Endothelial cell (in vitro differentiated cells): Measurements from ENCODE around the gene PDXDC1. TPM values are rescaled to one million over a fixed set of nuclear protein-coding genes. Genes with fewer than 3 reads are reported as not detected.
"Not testable (repeated sequence)": the region's sequence is repeated elsewhere in the genome, so short reads cannot be mapped to it uniquely, and the experiment has no call there.

ENCODE experiments used
- DNase-seq: peaks from one replicate; pipeline ENCODE4 v3.0.0; 2021; ENCODE audit warnings: low spot score
- H3K27ac Mint-ChIP-seq: one replicate; pipeline ENCODE4 v1.8.0; 2021; ENCODE audit warnings: mixed read lengths, inconsistent platforms; ENCODE audit not compliant: unreplicated experiment
- H3K27me3 Mint-ChIP-seq: one replicate; pipeline ENCODE4 v1.8.0; 2021; ENCODE audit warnings: mild to moderate bottlenecking, moderate library complexity, mixed read lengths, inconsistent platforms; ENCODE audit not compliant: unreplicated experiment
- H3K36me3 Mint-ChIP-seq: one replicate; pipeline ENCODE4 v1.8.0; 2021; ENCODE audit warnings: mild to moderate bottlenecking, low read depth, mixed read lengths, inconsistent platforms; ENCODE audit not compliant: unreplicated experiment
- H3K4me1 Mint-ChIP-seq: one replicate; pipeline ENCODE4 v1.8.0; 2021; ENCODE audit warnings: mild to moderate bottlenecking, mixed read lengths, inconsistent platforms; ENCODE audit not compliant: unreplicated experiment
- H3K4me3 Mint-ChIP-seq: one replicate; pipeline ENCODE4 v1.8.0; 2021; ENCODE audit warnings: mild to moderate bottlenecking, mixed read lengths, inconsistent platforms; ENCODE audit not compliant: unreplicated experiment
- H3K9me3 Mint-ChIP-seq: one replicate; pipeline ENCODE4 v1.8.0; 2021; ENCODE audit warnings: mixed read lengths, inconsistent platforms; ENCODE audit not compliant: unreplicated experiment
- total RNA-seq: library from RNA; stranded (reverse); fragmentation: NEBNext Ultra II Directional; extraction: Animal tissue kit (Norgen Biotek cat#: 25700); gene quantifications from one replicate; pipeline ENCODE4 v1.2.1, GENCODE V29; 2021; ENCODE audit not compliant: unreplicated experiment

PDXDC1 gene
- total RNA-seq, 1 donor from 2014 or later = 54.8 TPM

DNA sequence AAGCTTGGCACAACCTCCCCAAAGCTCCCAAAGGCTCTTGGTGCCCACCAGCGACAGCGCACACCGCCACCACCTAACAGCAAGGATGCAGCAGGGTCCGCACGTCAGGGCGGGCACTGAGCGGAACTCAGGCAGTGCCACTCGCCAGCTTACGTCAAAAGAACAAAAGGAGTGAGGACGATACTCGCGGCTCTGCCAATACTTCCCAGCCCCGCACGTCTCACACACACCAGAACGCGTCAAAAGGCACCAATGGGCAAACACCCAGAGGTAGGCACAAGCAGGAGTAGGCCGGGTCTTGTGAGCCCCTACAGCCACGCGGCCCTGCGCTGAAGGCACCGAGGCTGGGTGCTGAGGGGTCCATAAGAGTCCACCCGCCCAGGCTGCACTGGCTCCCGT lies 171.4 kb downstream of the PDXDC1 start:
- not testable (repeated sequence) for H3K9me3 Mint-ChIP-seq, H3K27ac Mint-ChIP-seq, H3K36me3 Mint-ChIP-seq, H3K4me1 Mint-ChIP-seq, DNase-seq, H3K4me3 Mint-ChIP-seq, H3K27me3 Mint-ChIP-seq

DNA sequence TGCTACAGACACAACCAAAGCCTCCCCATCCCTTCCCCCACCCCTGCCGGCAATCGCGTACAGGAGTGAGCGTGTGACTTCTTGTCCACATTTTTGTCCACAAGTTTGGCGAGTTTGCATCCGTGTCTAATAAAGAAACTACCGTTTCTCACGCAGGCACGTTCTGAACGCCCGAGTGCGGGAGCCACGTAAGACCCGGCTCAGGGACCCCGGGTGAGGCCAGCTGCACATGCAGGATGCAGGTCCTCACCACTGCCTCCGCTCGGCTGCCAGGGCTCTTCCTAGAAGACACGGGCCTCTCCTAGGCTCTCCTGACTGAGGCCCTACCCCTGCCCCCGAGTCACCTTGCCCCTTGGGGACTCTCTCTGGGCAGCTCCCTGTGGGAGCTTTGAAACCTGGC lies 174.0 kb downstream of the PDXDC1 start:
- DNase-seq, H3K36me3 Mint-ChIP-seq, H3K9me3 Mint-ChIP-seq, H3K27me3 Mint-ChIP-seq, H3K4me1 Mint-ChIP-seq, H3K4me3 Mint-ChIP-seq, H3K27ac Mint-ChIP-seq: not testable (repeated sequence)

DNA sequence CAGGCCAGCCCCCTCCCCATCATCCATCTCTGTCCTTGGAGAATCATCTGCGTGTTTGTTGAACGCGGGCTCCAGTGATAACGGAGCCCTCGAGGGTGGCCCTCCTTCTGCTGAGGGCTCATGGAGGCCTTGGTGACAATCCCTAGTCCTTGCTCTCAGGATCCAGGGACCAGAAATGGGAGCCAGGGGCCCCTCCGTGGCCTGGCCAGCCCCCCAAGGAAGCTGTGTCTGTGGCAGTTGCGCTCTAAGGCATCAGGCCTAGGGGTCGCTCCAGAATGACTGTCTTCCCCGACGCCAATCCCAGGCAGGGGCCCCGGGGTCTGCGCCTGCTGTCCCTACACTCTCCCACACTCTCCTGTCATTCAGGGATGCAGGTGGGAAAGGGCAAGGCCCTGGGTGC lies 174.4 kb downstream of the PDXDC1 start:
- H3K9me3 Mint-ChIP-seq, H3K4me3 Mint-ChIP-seq, DNase-seq, H3K36me3 Mint-ChIP-seq, H3K27ac Mint-ChIP-seq, H3K27me3 Mint-ChIP-seq, H3K4me1 Mint-ChIP-seq: not testable (repeated sequence)

DNA sequence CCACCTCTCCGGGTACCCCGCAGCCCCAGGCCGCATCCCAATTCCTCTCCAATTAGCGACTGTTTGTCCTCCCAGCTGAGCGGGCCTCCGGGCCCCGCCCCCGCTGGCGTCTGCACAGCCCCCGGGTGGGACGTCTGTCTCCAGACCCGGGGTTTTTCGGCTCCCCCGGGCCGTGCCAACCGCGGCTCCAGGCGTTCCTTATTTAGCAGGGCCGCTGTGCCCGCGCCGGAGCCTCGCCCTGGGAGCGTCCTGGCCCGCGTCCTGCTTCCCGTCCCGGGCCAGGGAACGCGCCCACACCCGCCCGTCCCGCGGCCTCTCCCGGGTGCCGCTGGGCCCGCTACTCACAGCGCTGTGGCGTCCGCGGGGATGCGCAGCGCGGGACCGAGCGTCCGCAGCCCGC lies 179.2 kb downstream of the PDXDC1 start:
- H3K36me3 Mint-ChIP-seq, H3K27me3 Mint-ChIP-seq, H3K4me1 Mint-ChIP-seq, H3K9me3 Mint-ChIP-seq, H3K27ac Mint-ChIP-seq: not testable (repeated sequence)
- peak overlapping the region; percentile 65 for H3K4me3 Mint-ChIP-seq
- DNase-seq = peak; percentile 25

DNA sequence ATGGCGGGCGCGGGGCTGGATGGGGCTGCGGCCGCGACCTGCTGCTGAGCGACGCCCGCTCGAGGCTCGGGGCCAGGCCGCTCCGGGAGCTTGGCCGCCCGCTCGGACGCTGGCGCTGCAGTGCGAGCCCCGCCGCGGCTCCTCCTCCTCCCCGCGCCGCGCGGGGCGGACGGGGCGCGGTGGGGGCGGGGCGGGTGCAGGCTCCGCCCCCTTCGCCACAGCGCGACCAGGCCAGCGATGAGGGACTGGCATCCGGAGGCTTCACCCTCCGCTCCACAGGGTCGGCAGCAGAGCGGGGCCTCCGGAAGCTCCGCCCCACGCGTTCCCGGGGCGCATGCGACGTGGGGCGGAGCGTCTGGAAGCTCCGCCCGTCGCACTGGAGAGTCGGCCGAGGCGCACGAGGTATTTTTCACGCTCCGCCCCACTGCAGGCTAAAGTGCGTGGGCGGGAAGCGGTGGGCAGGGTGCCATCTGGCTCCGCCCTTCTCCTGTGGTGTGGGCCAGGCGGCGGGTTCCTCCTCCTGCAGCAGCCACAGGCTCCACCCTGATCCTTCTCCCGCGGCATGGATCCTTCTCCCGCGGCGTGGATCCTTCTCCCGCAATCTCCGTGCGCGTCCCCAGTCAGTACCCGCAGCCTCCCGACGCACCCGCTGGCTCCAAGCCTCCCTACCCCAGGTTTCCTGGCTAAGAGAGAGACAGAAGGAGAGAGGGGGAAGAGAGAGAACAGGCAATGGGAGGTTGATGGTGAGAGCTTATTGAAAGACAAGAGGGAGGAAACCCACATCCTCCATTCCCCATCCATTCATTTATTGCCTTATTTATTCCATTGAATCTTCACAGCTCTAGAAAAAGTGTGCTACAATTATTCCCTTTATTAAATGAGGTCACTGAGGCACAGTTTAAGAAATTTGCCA lies 180.1 kb downstream of the PDXDC1 start:
- not testable (repeated sequence) for H3K27ac Mint-ChIP-seq, H3K9me3 Mint-ChIP-seq, H3K4me1 Mint-ChIP-seq, H3K36me3 Mint-ChIP-seq, H3K27me3 Mint-ChIP-seq
- peak overlapping the region; percentile 76 for H3K4me3 Mint-ChIP-seq
- peak; percentile 80 for DNase-seq

DNA sequence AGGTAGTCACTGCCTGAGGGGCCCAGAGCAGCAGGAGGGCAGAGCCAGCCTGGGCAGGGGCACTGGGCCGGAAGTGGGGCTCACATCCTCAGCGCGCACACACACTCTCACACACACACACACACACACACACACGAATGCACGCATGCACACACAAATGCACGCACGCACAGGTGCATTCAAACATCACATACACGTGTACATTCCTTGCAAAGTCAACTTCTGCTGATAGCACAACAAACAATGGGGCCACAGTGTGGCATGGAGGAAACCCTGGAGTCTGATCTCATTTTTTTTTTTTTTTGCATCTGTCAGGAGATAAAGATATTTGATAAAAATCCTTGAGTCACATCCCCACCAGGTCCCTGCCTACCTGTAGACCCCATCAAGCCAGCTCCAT lies 182.8 kb downstream of the PDXDC1 start:
- H3K9me3 Mint-ChIP-seq, H3K4me1 Mint-ChIP-seq, H3K4me3 Mint-ChIP-seq, H3K27ac Mint-ChIP-seq, DNase-seq, H3K36me3 Mint-ChIP-seq, H3K27me3 Mint-ChIP-seq: not testable (repeated sequence)

DNA sequence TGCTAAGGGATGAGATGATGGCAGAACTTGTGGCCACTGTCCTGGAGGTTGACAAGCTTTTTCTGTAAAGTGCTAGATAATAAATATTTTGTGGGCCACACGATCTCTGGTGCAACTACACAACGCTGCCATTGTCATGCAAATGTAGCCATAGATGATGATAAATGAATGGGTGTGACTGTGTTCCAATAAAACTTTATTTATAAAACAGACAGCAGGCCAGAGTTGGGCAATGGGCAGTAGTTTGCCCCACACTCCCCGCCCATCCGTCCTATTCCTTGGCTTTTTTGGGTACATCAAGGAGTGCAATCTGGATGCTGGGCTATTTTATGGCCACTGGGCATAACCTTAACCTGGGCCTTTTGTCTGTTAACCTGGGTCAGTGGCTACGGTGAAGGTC lies 184.8 kb downstream of the PDXDC1 start:
- not testable (repeated sequence) for H3K9me3 Mint-ChIP-seq, H3K4me3 Mint-ChIP-seq, H3K36me3 Mint-ChIP-seq, DNase-seq, H3K4me1 Mint-ChIP-seq, H3K27me3 Mint-ChIP-seq, H3K27ac Mint-ChIP-seq

DNA sequence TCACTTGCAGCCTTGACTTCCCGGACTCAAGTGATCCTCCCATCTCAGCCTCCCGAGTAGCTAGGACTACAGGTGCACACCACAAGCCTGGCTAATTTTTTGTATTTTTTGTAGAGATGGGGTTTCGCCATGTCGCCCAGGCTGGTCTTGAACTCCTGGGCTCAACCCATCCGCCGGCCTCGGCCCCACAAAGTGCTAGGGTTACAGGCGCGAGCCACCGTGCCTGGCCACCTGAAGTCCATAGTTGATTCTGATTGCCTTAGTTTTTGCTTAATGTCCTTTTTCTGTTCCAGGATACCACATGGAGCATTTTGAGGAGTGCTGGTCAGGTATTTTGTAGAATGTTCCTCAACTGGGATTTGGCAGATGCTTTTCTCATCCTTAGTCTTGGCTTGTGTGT lies 185.7 kb downstream of the PDXDC1 start:
- not testable (repeated sequence) for H3K27me3 Mint-ChIP-seq, DNase-seq, H3K36me3 Mint-ChIP-seq, H3K4me1 Mint-ChIP-seq, H3K4me3 Mint-ChIP-seq, H3K27ac Mint-ChIP-seq, H3K9me3 Mint-ChIP-seq

DNA sequence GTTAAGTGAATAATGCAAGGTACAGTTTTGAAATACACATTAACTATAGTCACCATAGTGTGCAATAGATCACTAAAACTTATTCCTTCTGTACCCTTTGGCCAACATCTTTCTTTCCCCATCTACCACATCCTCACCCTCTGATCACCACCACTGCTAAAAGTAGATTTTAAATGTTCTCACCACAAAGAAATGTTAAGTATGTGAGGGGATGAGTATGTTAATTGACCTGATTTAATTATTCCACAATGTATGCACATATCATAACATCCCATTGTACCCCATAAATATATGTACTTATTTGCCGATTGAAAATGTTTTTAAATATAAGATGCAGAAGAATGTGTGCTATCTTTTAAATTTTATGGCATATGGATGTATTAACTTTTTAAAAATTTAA lies 188.2 kb downstream of the PDXDC1 start:
- H3K9me3 Mint-ChIP-seq, DNase-seq, H3K27ac Mint-ChIP-seq, H3K4me3 Mint-ChIP-seq, H3K4me1 Mint-ChIP-seq, H3K27me3 Mint-ChIP-seq, H3K36me3 Mint-ChIP-seq: not testable (repeated sequence)

DNA sequence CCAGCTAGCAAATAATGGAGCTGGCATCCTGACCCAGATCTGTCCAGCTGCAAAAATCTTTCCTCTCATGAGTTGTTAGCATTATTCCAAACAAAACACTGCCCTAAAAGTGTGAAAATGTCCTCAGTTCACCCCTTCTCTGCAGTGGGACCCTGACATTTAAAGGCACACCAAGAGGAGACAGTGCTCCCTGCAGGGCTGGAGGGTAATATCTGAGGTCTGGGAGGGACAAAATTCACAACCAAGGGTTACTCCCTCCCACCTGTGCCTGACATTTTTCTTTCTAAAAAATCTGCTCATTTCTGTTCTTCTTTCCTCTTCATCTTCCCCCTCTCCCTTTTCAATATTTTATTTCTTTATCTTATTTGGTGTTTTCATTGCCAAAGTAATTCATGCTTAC lies 191.4 kb downstream of the PDXDC1 start:
- not testable (repeated sequence) for H3K4me1 Mint-ChIP-seq, H3K9me3 Mint-ChIP-seq, H3K36me3 Mint-ChIP-seq, DNase-seq, H3K27me3 Mint-ChIP-seq, H3K27ac Mint-ChIP-seq, H3K4me3 Mint-ChIP-seq

DNA sequence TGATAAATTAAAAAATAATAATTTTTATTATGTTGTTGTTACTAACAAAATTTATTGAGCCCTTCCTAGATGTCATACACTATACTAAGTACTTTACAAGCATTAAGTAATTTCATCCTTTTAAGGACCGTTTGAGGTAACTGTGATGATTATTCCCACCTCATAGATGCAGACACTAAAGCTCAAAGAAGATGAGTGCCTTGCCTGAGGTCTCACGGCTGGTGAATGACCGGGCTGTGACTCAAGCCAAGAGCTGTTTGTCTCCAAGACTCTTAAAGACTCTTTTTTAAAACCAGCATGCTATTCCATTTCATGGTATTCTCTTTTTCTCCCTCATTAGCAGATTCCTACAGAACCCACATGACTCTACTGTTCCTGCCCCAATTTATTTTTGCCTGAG lies 193.5 kb downstream of the PDXDC1 start:
- not testable (repeated sequence) for H3K4me3 Mint-ChIP-seq, DNase-seq, H3K27ac Mint-ChIP-seq, H3K9me3 Mint-ChIP-seq, H3K4me1 Mint-ChIP-seq, H3K36me3 Mint-ChIP-seq, H3K27me3 Mint-ChIP-seq

DNA sequence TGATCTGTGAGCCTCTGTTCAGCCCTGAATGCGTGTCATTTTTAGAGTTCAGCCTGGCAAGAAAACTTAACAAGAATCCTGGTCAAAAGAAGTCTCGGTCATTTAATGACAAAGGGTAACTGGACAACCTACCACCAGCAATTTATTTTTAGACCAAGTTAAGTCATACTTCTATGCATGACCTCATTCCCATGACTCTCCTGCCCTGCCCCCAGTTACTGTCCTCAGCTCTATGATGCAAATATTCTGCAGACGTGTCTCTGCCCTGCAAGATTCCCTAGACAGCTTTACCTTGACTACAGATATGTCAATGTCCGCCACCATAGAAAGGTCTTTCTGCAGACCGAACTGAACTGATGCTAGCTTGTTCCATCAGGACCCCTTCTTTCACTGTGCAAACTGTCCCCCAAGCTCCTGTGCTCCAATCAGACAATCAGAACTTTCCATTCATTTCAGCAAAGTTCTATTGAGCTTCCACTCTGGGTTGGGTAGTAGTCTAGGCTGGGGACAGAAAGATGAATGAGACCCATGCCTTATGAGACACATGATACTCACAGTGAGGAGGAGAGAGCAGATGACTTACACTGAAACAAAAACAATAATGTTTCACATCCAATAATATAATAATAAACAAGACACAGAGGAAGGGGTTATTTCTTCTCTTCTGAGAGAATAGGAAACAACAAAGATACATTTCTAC lies 194.3 kb downstream of the PDXDC1 start:
- H3K4me3 Mint-ChIP-seq, H3K27ac Mint-ChIP-seq, H3K4me1 Mint-ChIP-seq, H3K27me3 Mint-ChIP-seq, DNase-seq, H3K9me3 Mint-ChIP-seq, H3K36me3 Mint-ChIP-seq: not testable (repeated sequence)
